HCT116 (cell line): Measurements from ENCODE around the gene ENOPH1. TPM values are rescaled to one million over a fixed set of nuclear protein-coding genes. Genes with fewer than 3 reads are reported as not detected.

ENCODE experiments used
- ATAC-seq: fragments of 200-7000 bp; cut with Tn5 transposase; 2 replicates; pipeline ENCODE4 v1.9.1; 2020; ENCODE audit warnings: mild to moderate bottlenecking, moderate library complexity
- BruUV-seq: library from RNA; stranded (reverse); fragments of 400-500 nt; replicated peaks from 2 replicates; lab custom pipeline; 2021; lab: Mats Ljungman, UMichigan
- CTCF ChIA-PET: fragments of 300-600 bp; sonication (Branson Sonifier 250); formaldehyde crosslinking; loops from one replicate; lab custom pipeline; 2021; ENCODE audit warnings: antibody characterized with exemption; lab: Charles Lee
- POLR2A ChIA-PET: fragments of 300-600, 350-600 bp; sonication (Branson Sonifier 250); formaldehyde crosslinking; loops from one replicate; lab custom pipeline; 2021; ENCODE audit warnings: antibody characterized with exemption; lab: Charles Lee
- RAD21 ChIA-PET, 2 experiments: fragments of 300-600 bp; sonication (Branson Sonifier 250); formaldehyde crosslinking; loops; one replicate each; lab custom pipeline; 2023; ENCODE audit warnings: low total read pairs in 2 of 2; ENCODE audit not compliant: uncharacterized antibody in 2 of 2, unreplicated experiment in 2 of 2, low non-redundant PET in 1 of 2; lab: Charles Lee
- DNase-seq: peaks from one replicate; pipeline ENCODE4 v3.0.0-alpha.2; 2010; ENCODE audit warnings: low read depth, low spot score
- H2AFZ ChIP-seq: fragments of 200-600 bp; shearing (Covaris generic), sonication (generic); 2 replicates; pipeline ENCODE4 v1.6.1; 2017; ENCODE audit warnings: low read depth, mixed run types, mixed read lengths, antibody characterized with exemption, low read length; ENCODE audit not compliant: poor library complexity, severe bottlenecking
- H3K27ac ChIP-seq: 2 replicates; pipeline ENCODE4 v1.5.1; 2012; ENCODE audit warnings: low read depth, low read length
- H3K27me3 ChIP-seq: fragments of 200-600 bp; sonication (generic); 2 replicates; pipeline ENCODE4 v1.6.1; 2016; ENCODE audit warnings: mixed run types, low read length, mixed read lengths; ENCODE audit not compliant: insufficient read depth
- H3K36me3 ChIP-seq, 2 experiments: fragments of 200-500 bp in 1 of 2; fragments of 200-600 bp in 1 of 2; sonication (Bioruptor generic) in 1 of 2; sonication (generic) in 1 of 2; 2 replicates each; pipeline versions ENCODE4 v1.5.1 to v1.6.1; 2014 to 2016; ENCODE audit warnings: low read length in 2 of 2, inconsistent platforms in 1 of 2, mixed read lengths in 1 of 2, mixed run types in 1 of 2; ENCODE audit not compliant: insufficient read depth in 2 of 2, control insufficient read depth in 1 of 2
- H3K4me1 ChIP-seq, 2 experiments: fragments of 200-600 bp in 1 of 2; sonication (generic) in 1 of 2; 2 replicates each; pipeline versions ENCODE4 v1.5.1 to v1.6.1; 2012 to 2017; ENCODE audit warnings: low read length in 2 of 2, inconsistent platforms in 1 of 2, mild to moderate bottlenecking in 1 of 2, mixed read lengths in 1 of 2, mixed run types in 1 of 2, moderate library complexity in 1 of 2; ENCODE audit not compliant: insufficient read depth in 2 of 2, control insufficient read depth in 1 of 2
- H3K4me2 ChIP-seq: fragments of 200-600 bp; sonication (generic); 2 replicates; pipeline ENCODE4 v1.6.1; 2017; ENCODE audit warnings: mixed run types, low read length, mixed read lengths
- H3K4me3 ChIP-seq, 2 experiments: fragments of 200-600 bp in 1 of 2; sonication (generic) in 1 of 2; replicated peaks in 1 of 2; 2 replicates each; pipeline ENCODE4 v1.5.1; 2011 to 2016; ENCODE audit warnings: low read length in 2 of 2, control low read depth in 1 of 2, low read depth in 1 of 2, mild to moderate bottlenecking in 1 of 2, mixed read lengths in 1 of 2, mixed run types in 1 of 2
- H3K79me2 ChIP-seq: fragments of 200-600 bp; sonication (generic); 2 replicates; pipeline ENCODE4 v1.6.1; 2017; ENCODE audit warnings: mild to moderate bottlenecking, mixed run types, low read length, moderate library complexity, mixed read lengths; ENCODE audit not compliant: insufficient read depth
- H3K9ac ChIP-seq: fragments of 200-600 bp; sonication (generic); 2 replicates; pipeline ENCODE4 v1.6.1; 2016; ENCODE audit warnings: low read length, mixed read lengths
- H3K9me2 ChIP-seq: fragments of 200-600 bp; sonication (generic), shearing (Covaris generic); 2 replicates; pipeline ENCODE4 v1.6.1; 2017; ENCODE audit warnings: mixed run types, mild to moderate bottlenecking, moderate library complexity; ENCODE audit not compliant: insufficient read depth
- H3K9me3 ChIP-seq, 2 experiments: fragments of 200-500 bp in 1 of 2; fragments of 200-600 bp in 1 of 2; sonication (Bioruptor generic) in 1 of 2; sonication (generic) in 1 of 2; 2 replicates each; pipeline ENCODE4 v1.6.1; 2014 to 2017; ENCODE audit warnings: low read length in 2 of 2, mixed read lengths in 2 of 2, inconsistent platforms in 1 of 2, low read depth in 1 of 2, mild to moderate bottlenecking in 1 of 2, mixed run types in 1 of 2, moderate library complexity in 1 of 2; ENCODE audit not compliant: control insufficient read depth in 1 of 2, insufficient read depth in 1 of 2
- H4K20me1 ChIP-seq: fragments of 200-600 bp; sonication (generic), shearing (Covaris generic); 2 replicates; pipeline ENCODE4 v1.6.1; 2017; ENCODE audit warnings: mixed run types, mild to moderate bottlenecking, moderate library complexity; ENCODE audit not compliant: insufficient read depth
- CBX3 ChIP-seq: IDR thresholded peaks from 2 replicates; pipeline ENCODE4 v1.6.1; 2012; ENCODE audit warnings: low read depth
- CEBPB ChIP-seq: IDR thresholded peaks from 2 replicates; pipeline ENCODE4 v1.6.1; 2012; ENCODE audit warnings: low read depth
- EGR1 ChIP-seq: IDR thresholded peaks from 2 replicates; pipeline ENCODE4 v1.6.1; 2012; ENCODE audit warnings: low read depth
- EZH2 ChIP-seq: fragments of 200-600 bp; sonication (generic); IDR thresholded peaks from 2 replicates; pipeline ENCODE4 v1.6.1; 2017; ENCODE audit warnings: antibody characterized with exemption, mixed run types
- FOSL1 ChIP-seq: IDR thresholded peaks from 2 replicates; pipeline ENCODE4 v1.6.1; 2012; ENCODE audit warnings: low read depth
- POLR2AphosphoS5 ChIP-seq: IDR thresholded peaks from 2 replicates; pipeline ENCODE4 v1.6.1; 2011; ENCODE audit warnings: mild to moderate bottlenecking, low read depth, low read length, moderate library complexity
- RAD21 ChIP-seq: IDR thresholded peaks from 2 replicates; pipeline ENCODE4 v1.6.1; 2012; ENCODE audit warnings: low read depth, mild to moderate bottlenecking
- SIN3A ChIP-seq: IDR thresholded peaks from 2 replicates; pipeline ENCODE4 v1.6.1; 2012; ENCODE audit warnings: low read depth
- SRF ChIP-seq: IDR thresholded peaks from 2 replicates; pipeline ENCODE4 v1.6.1; 2012; ENCODE audit warnings: low read depth
- TCF7L2 ChIP-seq: IDR thresholded peaks from 2 replicates; pipeline ENCODE4 v1.7.0; 2011; ENCODE audit warnings: borderline replicate concordance, inconsistent platforms; ENCODE audit not compliant: insufficient read depth, insufficient read length; ENCODE audit errors: extremely low read depth
- ZFX ChIP-seq: fragments of 450-650 bp; IDR thresholded peaks from 2 replicates; pipeline ENCODE4 v1.6.1; 2017
- ZNF274 ChIP-seq: fragments of 200-500 bp; sonication (Bioruptor generic); IDR thresholded peaks from 2 replicates; pipeline ENCODE4 v1.6.1; 2014; ENCODE audit warnings: mild to moderate bottlenecking, low read depth, low read length, inconsistent platforms
- intact Hi-C: fragments of 100-400 bp; cut with micrococcal nuclease; formaldehyde crosslinking; loops from 2 replicates; pipeline ENCODE4 v1.10.0; 2022
- total RNA-seq: library from RNA; stranded (reverse); gene quantifications from one replicate; pipeline ENCODE4 v1.2.1, GENCODE V29; 2021; ENCODE audit not compliant: unreplicated experiment
- TF ChIP-seq, protein P1 (sequence below): IDR thresholded peaks from 2 replicates; pipeline ENCODE4 v1.6.1; 2012; ENCODE audit warnings: low read depth
- TF ChIP-seq, protein P2 (sequence below): IDR thresholded peaks from 2 replicates; pipeline ENCODE4 v1.6.1; 2012
- TF ChIP-seq, protein P3 (sequence below): IDR thresholded peaks from 2 replicates; pipeline ENCODE4 v1.6.1; 2011; ENCODE audit warnings: mild to moderate bottlenecking, low read length, moderate library complexity; ENCODE audit not compliant: insufficient replicate concordance; ENCODE audit errors: extremely low read depth
- TF ChIP-seq, protein P4 (sequence below), 3 experiments: fragments of 200-600 bp in 1 of 3; sonication (generic) in 1 of 3; IDR thresholded peaks in 2 of 3; conservative IDR thresholded peaks in 1 of 3; 2 replicates each; pipeline ENCODE4 v1.5.1; 2012 to 2017; ENCODE audit warnings: low read depth in 2 of 3, low read length in 2 of 3, antibody characterized with exemption in 1 of 3, borderline replicate concordance in 1 of 3, control low read depth in 1 of 3, mild to moderate bottlenecking in 1 of 3, mixed read lengths in 1 of 3, mixed run types in 1 of 3, moderate library complexity in 1 of 3; ENCODE audit not compliant: insufficient read depth in 1 of 3

The ENOPH1 gene
- total RNA-seq, 1 experiment from 2014 or later, result 53.4 TPM

DNA sequence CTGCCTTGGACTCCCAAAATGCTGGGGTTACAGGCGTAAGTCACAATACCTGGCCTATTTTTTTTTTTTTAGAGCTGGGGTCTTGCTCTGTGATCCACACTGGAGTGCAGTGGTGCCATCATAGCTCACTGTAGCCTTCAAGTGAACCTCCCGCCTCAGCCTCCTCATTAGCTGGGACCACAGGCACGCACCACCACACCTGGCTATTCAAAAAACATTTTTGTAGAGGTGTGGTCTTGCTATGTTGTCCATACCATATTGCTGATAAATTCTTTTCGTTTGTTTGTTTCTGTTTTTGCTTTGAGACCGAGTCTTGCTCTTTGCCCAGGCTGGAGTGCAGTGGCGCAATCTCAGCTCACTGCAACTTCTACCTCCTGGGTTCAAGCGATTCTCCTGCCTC is 21.6 kb downstream of the ENOPH1 start (continued):
- TF ChIP-seq, protein P1, sequence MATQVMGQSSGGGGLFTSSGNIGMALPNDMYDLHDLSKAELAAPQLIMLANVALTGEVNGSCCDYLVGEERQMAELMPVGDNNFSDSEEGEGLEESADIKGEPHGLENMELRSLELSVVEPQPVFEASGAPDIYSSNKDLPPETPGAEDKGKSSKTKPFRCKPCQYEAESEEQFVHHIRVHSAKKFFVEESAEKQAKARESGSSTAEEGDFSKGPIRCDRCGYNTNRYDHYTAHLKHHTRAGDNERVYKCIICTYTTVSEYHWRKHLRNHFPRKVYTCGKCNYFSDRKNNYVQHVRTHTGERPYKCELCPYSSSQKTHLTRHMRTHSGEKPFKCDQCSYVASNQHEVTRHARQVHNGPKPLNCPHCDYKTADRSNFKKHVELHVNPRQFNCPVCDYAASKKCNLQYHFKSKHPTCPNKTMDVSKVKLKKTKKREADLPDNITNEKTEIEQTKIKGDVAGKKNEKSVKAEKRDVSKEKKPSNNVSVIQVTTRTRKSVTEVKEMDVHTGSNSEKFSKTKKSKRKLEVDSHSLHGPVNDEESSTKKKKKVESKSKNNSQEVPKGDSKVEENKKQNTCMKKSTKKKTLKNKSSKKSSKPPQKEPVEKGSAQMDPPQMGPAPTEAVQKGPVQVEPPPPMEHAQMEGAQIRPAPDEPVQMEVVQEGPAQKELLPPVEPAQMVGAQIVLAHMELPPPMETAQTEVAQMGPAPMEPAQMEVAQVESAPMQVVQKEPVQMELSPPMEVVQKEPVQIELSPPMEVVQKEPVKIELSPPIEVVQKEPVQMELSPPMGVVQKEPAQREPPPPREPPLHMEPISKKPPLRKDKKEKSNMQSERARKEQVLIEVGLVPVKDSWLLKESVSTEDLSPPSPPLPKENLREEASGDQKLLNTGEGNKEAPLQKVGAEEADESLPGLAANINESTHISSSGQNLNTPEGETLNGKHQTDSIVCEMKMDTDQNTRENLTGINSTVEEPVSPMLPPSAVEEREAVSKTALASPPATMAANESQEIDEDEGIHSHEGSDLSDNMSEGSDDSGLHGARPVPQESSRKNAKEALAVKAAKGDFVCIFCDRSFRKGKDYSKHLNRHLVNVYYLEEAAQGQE, result no peak
- TF ChIP-seq RAD21, result no peak
- TF ChIP-seq CBX3, result no peak
- TF ChIP-seq POLR2AphosphoS5, result no peak
- no peak for TF ChIP-seq EGR1
- no peak for TF ChIP-seq ZFX
- no peak for TF ChIP-seq EZH2

DNA sequence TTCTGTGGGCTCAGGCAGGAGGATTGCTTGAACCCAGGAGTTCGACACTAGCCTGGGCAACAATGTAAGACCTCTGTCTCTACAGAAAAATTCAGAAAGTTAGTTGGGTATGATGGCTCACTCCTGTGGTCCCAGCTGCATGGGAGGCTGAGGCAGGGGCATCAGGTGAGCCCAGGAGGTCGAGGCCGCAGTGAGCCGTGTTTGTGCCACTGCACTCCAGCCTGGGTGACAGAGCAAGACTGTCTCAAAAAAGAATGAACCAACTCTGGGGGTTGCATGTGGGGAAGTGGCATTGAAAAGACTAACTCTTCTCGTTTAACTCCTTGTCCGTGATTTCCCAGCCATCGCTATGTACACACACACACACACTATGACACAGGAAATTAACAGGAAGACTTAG is 26.9 kb downstream of the ENOPH1 start:
- ChIA-PET RAD21 (no interaction called here), CTCF (no interaction called here), POLR2A (no interaction called here)
- Histone ChIP-seq H3K9ac (no peak overlapping the region), H2AFZ (no peak overlapping the region), H3K27ac (no peak overlapping the region), H4K20me1 (no peaks in the 10 kb centered on the region; the same call in 1 of the 2 replicates), H3K4me3 (no peak overlapping the region), H3K4me1 (no peaks in the 10 kb centered on the region), H3K27me3 (no peaks in the 10 kb centered on the region), H3K36me3 (peaks cover 39 to 40% of the 10 kb centered on the region in 2 experiments; a peak in 3 of 4 replicates), H3K9me3 (no peaks in the 10 kb centered on the region), H3K9me2 (no peaks in the 10 kb centered on the region), H3K79me2 (peaks cover 25% of the 10 kb centered on the region), H3K4me2 (no peak overlapping the region)
- intact Hi-C loops, result no loop called here
- DNase-seq (no peak), ATAC-seq (no peak)
- no TSS peak for BruUV-seq
- TF ChIP-seq SIN3A (no peak), RAD21 (no peak), CEBPB (no peak), ZFX (no peak), FOSL1 (no peak), EGR1 (no peak), TCF7L2 (no peak), SRF (no peak), EZH2 (no peak), CBX3 (no peak), ZNF274 (no peak)
- TF ChIP-seq, protein P2, sequence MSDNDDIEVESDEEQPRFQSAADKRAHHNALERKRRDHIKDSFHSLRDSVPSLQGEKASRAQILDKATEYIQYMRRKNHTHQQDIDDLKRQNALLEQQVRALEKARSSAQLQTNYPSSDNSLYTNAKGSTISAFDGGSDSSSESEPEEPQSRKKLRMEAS, result no peak
- TF ChIP-seq, protein P3, sequence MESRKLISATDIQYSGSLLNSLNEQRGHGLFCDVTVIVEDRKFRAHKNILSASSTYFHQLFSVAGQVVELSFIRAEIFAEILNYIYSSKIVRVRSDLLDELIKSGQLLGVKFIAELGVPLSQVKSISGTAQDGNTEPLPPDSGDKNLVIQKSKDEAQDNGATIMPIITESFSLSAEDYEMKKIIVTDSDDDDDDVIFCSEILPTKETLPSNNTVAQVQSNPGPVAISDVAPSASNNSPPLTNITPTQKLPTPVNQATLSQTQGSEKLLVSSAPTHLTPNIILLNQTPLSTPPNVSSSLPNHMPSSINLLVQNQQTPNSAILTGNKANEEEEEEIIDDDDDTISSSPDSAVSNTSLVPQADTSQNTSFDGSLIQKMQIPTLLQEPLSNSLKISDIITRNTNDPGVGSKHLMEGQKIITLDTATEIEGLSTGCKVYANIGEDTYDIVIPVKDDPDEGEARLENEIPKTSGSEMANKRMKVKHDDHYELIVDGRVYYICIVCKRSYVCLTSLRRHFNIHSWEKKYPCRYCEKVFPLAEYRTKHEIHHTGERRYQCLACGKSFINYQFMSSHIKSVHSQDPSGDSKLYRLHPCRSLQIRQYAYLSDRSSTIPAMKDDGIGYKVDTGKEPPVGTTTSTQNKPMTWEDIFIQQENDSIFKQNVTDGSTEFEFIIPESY, result no peak
- TF ChIP-seq, protein P4, sequence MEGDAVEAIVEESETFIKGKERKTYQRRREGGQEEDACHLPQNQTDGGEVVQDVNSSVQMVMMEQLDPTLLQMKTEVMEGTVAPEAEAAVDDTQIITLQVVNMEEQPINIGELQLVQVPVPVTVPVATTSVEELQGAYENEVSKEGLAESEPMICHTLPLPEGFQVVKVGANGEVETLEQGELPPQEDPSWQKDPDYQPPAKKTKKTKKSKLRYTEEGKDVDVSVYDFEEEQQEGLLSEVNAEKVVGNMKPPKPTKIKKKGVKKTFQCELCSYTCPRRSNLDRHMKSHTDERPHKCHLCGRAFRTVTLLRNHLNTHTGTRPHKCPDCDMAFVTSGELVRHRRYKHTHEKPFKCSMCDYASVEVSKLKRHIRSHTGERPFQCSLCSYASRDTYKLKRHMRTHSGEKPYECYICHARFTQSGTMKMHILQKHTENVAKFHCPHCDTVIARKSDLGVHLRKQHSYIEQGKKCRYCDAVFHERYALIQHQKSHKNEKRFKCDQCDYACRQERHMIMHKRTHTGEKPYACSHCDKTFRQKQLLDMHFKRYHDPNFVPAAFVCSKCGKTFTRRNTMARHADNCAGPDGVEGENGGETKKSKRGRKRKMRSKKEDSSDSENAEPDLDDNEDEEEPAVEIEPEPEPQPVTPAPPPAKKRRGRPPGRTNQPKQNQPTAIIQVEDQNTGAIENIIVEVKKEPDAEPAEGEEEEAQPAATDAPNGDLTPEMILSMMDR (IDR thresholded peaks at IDR 0.05 in 2 of 3, conservative IDR thresholded peaks at IDR 0.05 in 1 of 3; ENCODE audit: borderline replicate concordance in 1 of 3, insufficient read depth in 1 of 3, low read depth in 2 of 3, low read length in 2 of 3), result no peak
